Esophagus muscularis mucosa (tissue), 4 donors: ENCODE data around the gene MINDY1. TPM values are rescaled to one million over a fixed set of nuclear protein-coding genes. Genes with fewer than 3 reads are reported as not detected.

Source experiments
- DNase-seq: peaks from one replicate; pipeline ENCODE4 v3.0.0-alpha.2; 2017; ENCODE audit errors: extremely low spot score
- H3K27ac ChIP-seq, 4 donors: fragments of 200-600 bp; sonication (generic); replicated peaks in 1 of 4; 1 replicate in 3 of 4; 2 replicates in 1 of 4; pipeline ENCODE4 v1.5.1; 2016 to 2019; ENCODE audit warnings: mild to moderate bottlenecking in 1 of 4
- H3K27me3 ChIP-seq, 4 donors: fragments of 200-600 bp; sonication (generic); one replicate each; pipeline versions ENCODE4 v1.5.1 to v1.6.0; 2016 to 2019
- H3K36me3 ChIP-seq, 4 donors: fragments of 200-600 bp; sonication (generic); one replicate each; pipeline ENCODE4 v1.5.1; 2016 to 2019
- H3K4me1 ChIP-seq, 4 donors: fragments of 200-600 bp; sonication (generic); one replicate each; pipeline ENCODE4 v1.5.1; 2016 to 2019
- H3K4me3 ChIP-seq, 4 donors: fragments of 200-600 bp; sonication (generic); 1 replicate in 2 of 4; 2 replicates in 2 of 4; pipeline ENCODE4 v1.5.1; 2016 to 2019; ENCODE audit warnings: mild to moderate bottlenecking in 4 of 4, moderate library complexity in 1 of 4
- H3K9me3 ChIP-seq, 4 donors: fragments of 200-600 bp; sonication (generic); 1 replicate in 3 of 4; 2 replicates in 1 of 4; pipeline ENCODE4 v1.5.1; 2016 to 2019
- CTCF ChIP-seq, 3 experiments: fragments of 200-600 bp in 2 of 3; fragments of 450-650 bp in 1 of 3; sonication (generic) in 2 of 3; IDR thresholded peaks; one replicate each; pipeline ENCODE4 v1.5.1; 2017 to 2019; ENCODE audit warnings: antibody characterized with exemption in 3 of 3, mild to moderate bottlenecking in 2 of 3, moderate library complexity in 1 of 3
- EP300 ChIP-seq: sonication (generic); formaldehyde crosslinking; IDR thresholded peaks from one replicate; pipeline ENCODE4 v1.6.1; 2017; ENCODE audit warnings: antibody characterized with exemption
- POLR2A ChIP-seq: fragments of 450-650 bp; IDR thresholded peaks from one replicate; pipeline ENCODE4 v1.6.1; 2017; ENCODE audit warnings: antibody characterized with exemption, moderate library complexity, mild to moderate bottlenecking, low read depth
- POLR2AphosphoS5 ChIP-seq, 2 donors: sonication (generic); formaldehyde crosslinking; IDR thresholded peaks; one replicate each; pipeline ENCODE4 v1.6.1; 2017; ENCODE audit warnings: antibody characterized with exemption in 2 of 2
- WGBS: methylation state at CpG from one replicate; pipeline ENCODE4 v1.1.5; 2018; 5-methylcytosine and 5-hydroxymethylcytosine counted together
- intact Hi-C: fragments of 100-400 bp; cut with DNase I; formaldehyde crosslinking; loops from one replicate; pipeline ENCODE4 v1.15.1; 2023
- total RNA-seq, 4 donors: library from RNA; depleted of rRNA; stranded (reverse); fragments of >200 nt; gene quantifications; one replicate each; pipeline versions ENCODE4 v1.1.0 to v1.2.1, GENCODE V29; 2016

Gene MINDY1
- total RNA-seq, 4 donors from 2014 or later, result 21.6 to 31.7 (median 27.0) TPM

- no peak for DNase-seq
- Histone ChIP-seq H3K4me1 (peaks cover 51 to 70% (median 62%) of the 10 kb centered on the region in 4 donors), H3K27me3 (no peaks in the 10 kb centered on the region), H3K9me3 (no peaks in the 10 kb centered on the region), H3K36me3 (peaks cover 20 to 24% (median 22%) of the 10 kb centered on the region in 4 donors), H3K4me3 (peak overlapping the region; percentile 73 to 98 (median 90)), H3K27ac (peak overlapping the region; percentile 93 to 98 (median 98))
- intact Hi-C loops, result loop anchor here (5.0 kb wide), 1 partner anchor 94 kb away; the partner anchor contains the start of gene ARNT
- TF ChIP-seq CTCF (IDR thresholded peaks at IDR 0.05) (no peak), EP300 (no peak), POLR2AphosphoS5 (IDR thresholded peaks at IDR 0.05) (no peak), POLR2A (no peak)
- 56% methylated on average over 5 of the region's 6 CpGs for WGBS
Measured at GRCh38 chr1:150971583-150972416, 34.9 kb downstream of the MINDY1 start.

GRCh38 chr1:150970808-150971582, 35.7 kb downstream of the MINDY1 start:
- intact Hi-C loops, result loop anchor here (5.0 kb wide), 1 partner anchor 94 kb away; the partner anchor contains the start of gene ARNT
- no peak for DNase-seq
- H3K9me3 ChIP-seq, result no peaks in the 10 kb centered on the region

GRCh38 chr1:150969626-150970025, 37.1 kb downstream of the MINDY1 start:
- Histone ChIP-seq H3K36me3 (peaks cover 41 to 46% (median 43%) of the 10 kb centered on the region in 4 donors), H3K27me3 (no peaks in the 10 kb centered on the region), H3K4me1 (peaks cover 42 to 56% (median 52%) of the 10 kb centered on the region in 4 donors), H3K27ac (peak overlapping the region in 2 of 4 donors; percentile 12 to 98), H3K9me3 (no peaks in the 10 kb centered on the region), H3K4me3 (no peak overlapping the region)
- TF ChIP-seq POLR2A, result no peak
- no peak for TF ChIP-seq EP300
- TF ChIP-seq POLR2AphosphoS5 (IDR thresholded peaks at IDR 0.05), result no peak
- no peak for TF ChIP-seq CTCF (IDR thresholded peaks at IDR 0.05)
- intact Hi-C loops, result loop anchor here (5.0 kb wide), 1 partner anchor 92 kb away; the partner anchor contains the start of gene ARNT
- no peak for DNase-seq
- WGBS, result 83% methylated on average over 3 of the region's 3 CpGs

More at GRCh38 chr1:150970808-150971582, 35.7 kb downstream of the MINDY1 start:
- Histone ChIP-seq H3K4me3 (peak overlapping the region; percentile 73 to 98 (median 90)), H3K36me3 (peaks cover 28 to 32% (median 30%) of the 10 kb centered on the region in 4 donors), H3K27me3 (no peaks in the 10 kb centered on the region), H3K27ac (peak overlapping the region; percentile 93 to 98 (median 98)), H3K4me1 (peaks cover 47 to 65% (median 60%) of the 10 kb centered on the region in 4 donors)
- WGBS, result 28% methylated on average over 11 of the region's 11 CpGs
- TF ChIP-seq POLR2AphosphoS5 (IDR thresholded peaks at IDR 0.05) (peak; percentile 48 to 50), CTCF (IDR thresholded peaks at IDR 0.05) (no peak)

GRCh38 chr1:150968491-150968890, 38.2 kb downstream of the MINDY1 start:
- H3K27ac ChIP-seq, result no peak overlapping the region
- H3K4me3 ChIP-seq, result no peak overlapping the region
- WGBS, result 71% methylated on average over 4 of the region's 4 CpGs
- no peaks in the 10 kb centered on the region for H3K27me3 ChIP-seq
- intact Hi-C loops, result no loop called here
- no peaks in the 10 kb centered on the region for H3K9me3 ChIP-seq
- peaks cover 53 to 57% (median 55%) of the 10 kb centered on the region in 4 donors for H3K36me3 ChIP-seq
- TF ChIP-seq POLR2A (no peak), POLR2AphosphoS5 (IDR thresholded peaks at IDR 0.05) (no peak), CTCF (IDR thresholded peaks at IDR 0.05) (no peak), EP300 (no peak)
- H3K4me1 ChIP-seq, result peaks cover 42 to 54% (median 49%) of the 10 kb centered on the region in 4 donors
- DNase-seq, result no peak
